Uterus (tissue), 2 donors: Measurements from ENCODE around the gene DVL1.
A peak's percentile ranks its signal among the peaks of the same experiment; 100 is the strongest.

ENCODE experiments used
- CTCF ChIP-seq, 4 experiments: fragments of 200-600 bp in 2 of 4; fragments of 450-650 bp in 2 of 4; sonication (generic) in 2 of 4; IDR thresholded peaks; one replicate each; pipeline ENCODE4 v1.5.1; 2016 to 2019; ENCODE audit warnings: antibody characterized with exemption in 4 of 4, mild to moderate bottlenecking in 2 of 4, moderate library complexity in 1 of 4
- POLR2A ChIP-seq, 2 donors: fragments of 450-650 bp; IDR thresholded peaks; one replicate each; pipeline ENCODE4 v1.6.1; 2016; ENCODE audit warnings: antibody characterized with exemption in 2 of 2, mild to moderate bottlenecking in 1 of 2, moderate library complexity in 1 of 2

GRCh38 chr1:1299686-1300351 is 49.4 kb downstream of the DVL1 start:
- TF ChIP-seq CTCF (IDR thresholded peaks at IDR 0.05) (peak in 1 of 4 experiments; percentile 13), POLR2A (IDR thresholded peaks at IDR 0.05) (no peak)
